GM12801 (cell line): ENCODE data around the gene DIP2A.

Experiments
- CTCF ChIP-seq: IDR thresholded peaks from one replicate; pipeline ENCODE4 v1.5.1; 2011; ENCODE audit warnings: control low read depth; ENCODE audit not compliant: insufficient read length; ENCODE audit errors: extremely low read depth

DIP2A gene, protein sequence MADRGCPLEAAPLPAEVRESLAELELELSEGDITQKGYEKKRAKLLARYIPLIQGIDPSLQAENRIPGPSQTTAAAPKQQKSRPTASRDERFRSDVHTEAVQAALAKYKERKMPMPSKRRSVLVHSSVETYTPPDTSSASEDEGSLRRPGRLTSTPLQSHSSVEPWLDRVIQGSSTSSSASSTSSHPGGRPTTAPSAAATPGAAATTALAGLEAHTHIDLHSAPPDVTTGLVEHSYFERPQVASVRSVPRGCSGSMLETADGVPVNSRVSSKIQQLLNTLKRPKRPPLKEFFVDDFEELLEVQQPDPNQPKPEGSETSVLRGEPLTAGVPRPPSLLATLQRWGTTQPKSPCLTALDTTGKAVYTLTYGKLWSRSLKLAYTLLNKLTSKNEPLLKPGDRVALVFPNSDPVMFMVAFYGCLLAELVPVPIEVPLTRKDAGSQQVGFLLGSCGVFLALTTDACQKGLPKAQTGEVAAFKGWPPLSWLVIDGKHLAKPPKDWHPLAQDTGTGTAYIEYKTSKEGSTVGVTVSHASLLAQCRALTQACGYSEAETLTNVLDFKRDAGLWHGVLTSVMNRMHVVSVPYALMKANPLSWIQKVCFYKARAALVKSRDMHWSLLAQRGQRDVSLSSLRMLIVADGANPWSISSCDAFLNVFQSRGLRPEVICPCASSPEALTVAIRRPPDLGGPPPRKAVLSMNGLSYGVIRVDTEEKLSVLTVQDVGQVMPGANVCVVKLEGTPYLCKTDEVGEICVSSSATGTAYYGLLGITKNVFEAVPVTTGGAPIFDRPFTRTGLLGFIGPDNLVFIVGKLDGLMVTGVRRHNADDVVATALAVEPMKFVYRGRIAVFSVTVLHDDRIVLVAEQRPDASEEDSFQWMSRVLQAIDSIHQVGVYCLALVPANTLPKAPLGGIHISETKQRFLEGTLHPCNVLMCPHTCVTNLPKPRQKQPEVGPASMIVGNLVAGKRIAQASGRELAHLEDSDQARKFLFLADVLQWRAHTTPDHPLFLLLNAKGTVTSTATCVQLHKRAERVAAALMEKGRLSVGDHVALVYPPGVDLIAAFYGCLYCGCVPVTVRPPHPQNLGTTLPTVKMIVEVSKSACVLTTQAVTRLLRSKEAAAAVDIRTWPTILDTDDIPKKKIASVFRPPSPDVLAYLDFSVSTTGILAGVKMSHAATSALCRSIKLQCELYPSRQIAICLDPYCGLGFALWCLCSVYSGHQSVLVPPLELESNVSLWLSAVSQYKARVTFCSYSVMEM (N-terminal part only)

GRCh38 chr21:46458315-46459023, at the start of gene DIP2A:
Gene DIP2A, plus strand, starts transcription at chr21:46458891. Its CDS starts 241 bp downstream, at chr21:46459132.
- TF ChIP-seq CTCF: no peak

- no peak for TF ChIP-seq CTCF
Measured at GRCh38 chr21:46409641-46410406, 48.9 kb upstream of the DIP2A start.

DNA sequence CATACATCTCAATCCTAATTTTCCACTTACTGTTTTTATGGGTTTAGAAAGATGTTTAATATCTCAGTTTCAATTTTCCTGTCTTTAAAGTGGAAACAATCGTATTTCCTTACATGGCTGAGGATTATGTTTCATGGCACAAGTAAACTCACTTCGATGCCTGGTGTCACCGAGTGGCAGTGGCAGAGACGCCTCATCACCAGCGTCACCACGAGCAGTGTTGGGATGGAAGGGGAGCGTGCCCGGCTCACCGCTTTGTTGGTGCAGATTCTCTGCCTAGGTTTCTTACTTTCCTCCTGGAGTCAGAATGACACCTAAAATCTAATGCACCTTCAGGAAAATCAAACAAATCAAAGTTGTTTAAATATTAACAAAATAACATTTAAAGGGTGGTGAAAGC, 48.2 kb upstream of the DIP2A start:
- no peak for TF ChIP-seq CTCF

GRCh38 chr21:46411236-46411635, 47.5 kb upstream of the DIP2A start:
- no peak for TF ChIP-seq CTCF

DNA sequence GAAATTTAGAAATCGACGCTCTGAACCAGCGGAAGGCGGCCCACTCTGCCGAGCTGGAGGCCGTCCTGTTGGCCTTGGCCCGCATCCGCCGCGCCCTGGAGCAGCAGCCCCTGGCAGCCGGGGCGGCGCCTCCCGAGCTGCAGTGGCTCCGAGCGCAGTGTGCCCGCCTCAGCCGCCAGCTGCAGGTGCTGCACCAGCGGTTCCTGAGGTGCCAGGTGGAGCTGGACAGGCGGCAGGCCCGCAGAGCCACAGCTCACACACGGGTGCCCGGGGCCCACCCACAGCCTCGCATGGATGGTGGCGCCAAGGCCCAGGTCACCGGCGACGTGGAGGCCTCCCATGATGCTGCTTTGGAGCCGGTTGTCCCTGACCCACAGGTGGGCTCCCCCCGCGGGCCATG, 47.0 kb upstream of the DIP2A start:
- no peak for TF ChIP-seq CTCF

GRCh38 chr21:46412521-46413364, 45.9 kb upstream of the DIP2A start:
- no peak for TF ChIP-seq CTCF
